ENCODE data around the gene GRB2.

Gene GRB2

DNA sequence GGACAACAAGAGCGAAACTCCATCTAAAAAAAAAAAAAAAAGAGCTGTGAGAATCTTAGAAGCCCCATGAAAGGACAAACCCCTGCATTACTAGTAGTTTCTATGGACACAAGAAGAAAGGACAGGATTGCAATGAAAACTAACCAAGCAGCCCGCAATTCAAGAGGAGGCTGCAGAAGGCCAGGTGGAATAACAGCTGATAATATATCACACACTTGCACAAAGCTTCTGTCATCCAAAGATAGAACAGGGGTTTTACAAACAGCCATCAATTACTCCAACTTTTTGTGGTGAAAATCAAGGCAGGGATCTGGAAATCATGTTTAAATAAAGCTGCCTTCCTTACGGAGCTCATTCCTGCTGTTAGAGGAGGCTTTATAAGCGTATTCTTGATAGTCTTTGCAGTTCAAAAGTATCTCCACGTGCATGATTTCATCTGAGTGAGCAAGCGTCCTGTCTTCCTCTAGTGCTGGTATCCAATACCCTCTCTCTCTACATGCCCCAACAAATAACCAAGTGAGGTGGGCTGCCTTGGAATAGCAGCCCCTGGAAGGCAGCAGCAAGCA, 27.8 kb upstream of the GRB2 start:
- Histone ChIP-seq H3K4me3 (replicated peaks; ENCODE audit: low read depth, low read length) (no peak overlapping the region), H3K27me3 (replicated peaks; ENCODE audit: control insufficient read depth, insufficient read depth, low read length) (no peaks in the 10 kb centered on the region), H3K36me3 (ENCODE audit: control insufficient read depth, insufficient read depth, low read length) (no peaks in the 10 kb centered on the region)
- TF ChIP-seq, protein P1, sequence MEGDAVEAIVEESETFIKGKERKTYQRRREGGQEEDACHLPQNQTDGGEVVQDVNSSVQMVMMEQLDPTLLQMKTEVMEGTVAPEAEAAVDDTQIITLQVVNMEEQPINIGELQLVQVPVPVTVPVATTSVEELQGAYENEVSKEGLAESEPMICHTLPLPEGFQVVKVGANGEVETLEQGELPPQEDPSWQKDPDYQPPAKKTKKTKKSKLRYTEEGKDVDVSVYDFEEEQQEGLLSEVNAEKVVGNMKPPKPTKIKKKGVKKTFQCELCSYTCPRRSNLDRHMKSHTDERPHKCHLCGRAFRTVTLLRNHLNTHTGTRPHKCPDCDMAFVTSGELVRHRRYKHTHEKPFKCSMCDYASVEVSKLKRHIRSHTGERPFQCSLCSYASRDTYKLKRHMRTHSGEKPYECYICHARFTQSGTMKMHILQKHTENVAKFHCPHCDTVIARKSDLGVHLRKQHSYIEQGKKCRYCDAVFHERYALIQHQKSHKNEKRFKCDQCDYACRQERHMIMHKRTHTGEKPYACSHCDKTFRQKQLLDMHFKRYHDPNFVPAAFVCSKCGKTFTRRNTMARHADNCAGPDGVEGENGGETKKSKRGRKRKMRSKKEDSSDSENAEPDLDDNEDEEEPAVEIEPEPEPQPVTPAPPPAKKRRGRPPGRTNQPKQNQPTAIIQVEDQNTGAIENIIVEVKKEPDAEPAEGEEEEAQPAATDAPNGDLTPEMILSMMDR (IDR thresholded peaks at IDR 0.05; ENCODE audit: insufficient read depth, low read length, poor library complexity, severe bottlenecking): no peak
- DNase-seq (ENCODE audit: extremely low read depth, insufficient read length): no peak

DNA sequence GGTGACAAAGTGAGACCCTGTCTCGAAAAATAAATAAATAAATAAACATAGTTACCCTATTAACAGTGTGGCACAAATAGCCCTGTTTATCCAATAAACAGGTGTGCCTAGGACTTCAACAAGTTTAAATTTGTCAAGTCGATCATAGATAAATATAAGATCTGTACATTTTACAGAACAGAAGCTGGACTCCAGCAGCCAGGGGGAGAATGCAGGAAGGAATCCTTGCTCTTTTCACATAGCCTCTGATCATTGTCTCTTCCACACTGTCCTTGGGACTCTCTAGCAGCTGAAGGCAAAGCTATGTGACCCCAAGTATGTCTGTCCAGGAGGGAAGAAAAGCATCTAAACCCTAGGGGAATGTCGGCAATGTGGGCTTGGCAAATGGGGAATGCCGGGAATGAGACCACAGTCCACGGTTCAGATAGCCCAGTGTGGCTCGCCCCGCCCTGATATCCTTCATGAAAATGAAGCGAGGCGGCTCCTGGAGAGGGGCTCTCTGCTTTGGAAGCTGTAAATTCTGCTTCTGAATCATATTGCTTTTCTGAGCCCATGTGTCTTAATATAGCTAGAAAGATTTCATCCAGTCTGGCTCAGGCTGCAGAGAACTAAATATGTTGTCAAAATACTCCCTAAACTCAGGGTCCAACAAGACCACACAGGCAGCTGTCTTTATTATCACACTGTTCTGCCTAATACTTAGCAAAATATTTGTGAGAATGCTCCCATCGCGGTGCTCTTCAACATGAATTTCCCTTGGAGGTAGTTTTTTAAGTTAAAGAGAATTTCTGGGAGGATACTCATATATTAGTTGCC, 24.9 kb upstream of the GRB2 start:
- no peak for DNase-seq (ENCODE audit: extremely low read depth, insufficient read length)
- Histone ChIP-seq H3K4me3 (replicated peaks; ENCODE audit: low read depth, low read length) (no peak overlapping the region), H3K36me3 (ENCODE audit: control insufficient read depth, insufficient read depth, low read length) (no peaks in the 10 kb centered on the region), H3K27me3 (replicated peaks; ENCODE audit: control insufficient read depth, insufficient read depth, low read length) (no peaks in the 10 kb centered on the region)
- TF ChIP-seq, protein P1 (IDR thresholded peaks at IDR 0.05; ENCODE audit: insufficient read depth, low read length, poor library complexity, severe bottlenecking): no peak

DNA sequence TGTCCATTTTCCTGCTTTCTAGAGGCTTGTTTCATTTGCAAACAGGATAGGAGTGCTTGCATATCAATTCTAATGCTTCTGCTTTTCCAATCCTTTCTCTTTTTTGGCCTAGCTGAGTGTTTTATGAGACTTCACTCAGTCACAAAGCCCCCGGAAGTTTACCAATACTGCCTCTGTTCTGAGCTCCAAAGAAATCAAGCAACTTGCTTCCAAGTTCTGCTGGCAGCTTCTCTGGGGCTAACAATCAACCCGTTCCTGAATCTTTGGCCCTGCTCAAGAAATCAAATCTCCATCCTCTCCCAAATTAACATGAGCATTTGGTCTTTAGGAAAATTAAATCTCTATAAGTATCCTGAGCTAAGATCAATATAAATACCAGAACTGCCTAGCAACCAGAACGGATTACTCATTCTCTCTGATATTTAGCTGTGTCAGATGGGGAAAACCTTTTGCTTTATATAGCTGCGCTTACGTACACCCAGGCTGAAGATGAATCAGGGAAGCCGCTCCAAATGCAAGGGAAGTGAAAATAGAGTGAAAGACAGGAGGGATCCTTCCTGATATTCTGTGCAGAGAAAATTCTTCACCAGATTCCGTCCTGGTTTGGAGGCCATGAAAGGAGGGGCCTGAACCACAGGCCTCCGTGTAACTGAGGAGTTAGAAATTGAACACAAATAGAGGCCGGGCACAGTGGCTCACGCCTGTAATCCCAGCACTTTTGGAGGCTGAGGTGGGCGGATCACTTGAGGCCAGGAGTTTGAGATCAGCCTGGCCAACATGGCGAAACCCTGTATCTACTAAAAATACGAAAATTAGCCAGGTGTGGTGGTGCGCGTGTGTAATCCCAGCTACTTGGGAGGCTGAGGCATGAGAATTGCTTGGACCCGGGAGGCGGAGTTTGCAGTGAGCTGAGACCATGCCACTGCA, 23.3 kb upstream of the GRB2 start:
- Histone ChIP-seq H3K27me3 (replicated peaks; ENCODE audit: control insufficient read depth, insufficient read depth, low read length) (no peaks in the 10 kb centered on the region), H3K4me3 (replicated peaks; ENCODE audit: low read depth, low read length) (no peak overlapping the region), H3K36me3 (ENCODE audit: control insufficient read depth, insufficient read depth, low read length) (no peaks in the 10 kb centered on the region)
- no peak for DNase-seq (ENCODE audit: extremely low read depth, insufficient read length)
- TF ChIP-seq, protein P1 (IDR thresholded peaks at IDR 0.05; ENCODE audit: insufficient read depth, low read length, poor library complexity, severe bottlenecking): no peak

DNA sequence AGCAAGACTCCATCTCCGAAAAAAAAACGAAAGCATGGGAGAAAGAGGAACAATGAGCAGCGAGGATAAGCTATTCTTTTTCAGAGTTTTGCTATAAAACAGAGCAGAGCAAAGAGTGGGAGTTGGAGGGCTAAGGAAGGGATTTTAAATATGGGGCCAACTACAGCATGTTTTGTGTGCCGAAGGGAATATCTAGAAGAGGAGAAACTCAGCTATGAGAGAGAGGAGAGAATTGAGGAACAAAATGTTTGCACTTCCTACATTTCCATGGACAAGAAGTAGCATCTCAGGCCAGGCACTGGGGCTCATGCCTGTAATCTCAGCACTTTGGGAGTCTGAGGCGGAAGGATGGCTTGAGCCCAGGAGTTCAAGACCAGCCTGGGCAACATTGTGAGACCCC, 13.1 kb upstream of the GRB2 start:
- no peak overlapping the region for H3K4me3 ChIP-seq (replicated peaks; ENCODE audit: low read depth, low read length)
- TF ChIP-seq, protein P1 (IDR thresholded peaks at IDR 0.05; ENCODE audit: insufficient read depth, low read length, poor library complexity, severe bottlenecking): no peak
- no peak for DNase-seq (ENCODE audit: extremely low read depth, insufficient read length)
- no peaks in the 10 kb centered on the region for H3K36me3 ChIP-seq (ENCODE audit: control insufficient read depth, insufficient read depth, low read length)
- H3K27me3 ChIP-seq (replicated peaks; ENCODE audit: control insufficient read depth, insufficient read depth, low read length): no peaks in the 10 kb centered on the region

DNA sequence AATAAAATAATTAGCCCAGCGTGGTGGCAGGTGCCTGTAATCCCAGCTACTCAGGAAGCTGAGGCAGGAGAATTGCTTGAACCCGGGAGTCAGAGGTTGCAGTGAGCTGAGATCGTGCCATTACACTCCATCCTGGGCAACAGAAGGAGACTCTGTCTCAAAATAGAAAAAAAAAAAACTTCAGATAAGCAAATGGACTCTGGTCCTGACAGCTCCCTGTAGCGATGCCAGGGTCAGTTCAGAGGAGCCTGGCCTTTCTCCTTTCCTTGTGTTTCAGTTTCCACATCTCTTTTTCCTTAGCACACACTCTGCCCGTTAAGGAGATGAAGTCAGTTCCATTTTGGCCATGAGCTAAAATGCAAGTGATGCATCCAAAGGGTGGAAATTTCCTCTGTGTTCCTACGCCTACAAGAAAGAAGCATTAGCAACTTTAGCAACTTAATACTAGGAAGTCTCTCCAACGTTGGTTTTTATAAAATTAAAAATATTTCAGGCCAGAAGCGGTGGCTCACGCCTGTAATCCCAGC, 11.6 kb upstream of the GRB2 start:
- DNase-seq (ENCODE audit: extremely low read depth, insufficient read length): no peak
- TF ChIP-seq, protein P1 (IDR thresholded peaks at IDR 0.05; ENCODE audit: insufficient read depth, low read length, poor library complexity, severe bottlenecking): no peak
- no peak overlapping the region for H3K4me3 ChIP-seq (replicated peaks; ENCODE audit: low read depth, low read length)
- H3K36me3 ChIP-seq (ENCODE audit: control insufficient read depth, insufficient read depth, low read length): no peaks in the 10 kb centered on the region
- no peaks in the 10 kb centered on the region for H3K27me3 ChIP-seq (replicated peaks; ENCODE audit: control insufficient read depth, insufficient read depth, low read length)
